H1 (cell line): ENCODE results near the gene ABHD16A.

Source experiments
- CTCF ChIP-seq, 3 experiments: IDR thresholded peaks; 1 replicate in 2 of 3; 2 replicates in 1 of 3; pipeline versions ENCODE4 v1.5.1 to v1.6.1; 2011; ENCODE audit warnings: low read length in 3 of 3, mild to moderate bottlenecking in 3 of 3, inconsistent platforms in 2 of 3, low read depth in 1 of 3, moderate library complexity in 1 of 3; ENCODE audit not compliant: insufficient read depth in 1 of 3; ENCODE audit errors: control extremely low read depth in 1 of 3
- JUN ChIP-seq: IDR thresholded peaks from 2 replicates; pipeline ENCODE4 v1.6.1; 2011; ENCODE audit warnings: low read depth, mild to moderate bottlenecking, improper control_type of control experiment, low read length
- POLR2AphosphoS5 ChIP-seq: IDR thresholded peaks from 2 replicates; pipeline ENCODE4 v1.6.1; 2011; ENCODE audit warnings: low read depth, low read length
- RFX5 ChIP-seq: IDR thresholded peaks from 2 replicates; pipeline ENCODE4 v1.6.1; 2011; ENCODE audit warnings: low read depth, low read length, improper control_type of control experiment, borderline replicate concordance
- YY1 ChIP-seq: IDR thresholded peaks from 2 replicates; pipeline ENCODE4 v1.6.1; 2011; ENCODE audit warnings: low read depth, mild to moderate bottlenecking, low read length

- TF ChIP-seq CTCF (IDR thresholded peaks at IDR 0.05; ENCODE audit: control extremely low read depth in 1 of 3, insufficient read depth in 1 of 3, low read depth in 1 of 3, low read length in 3 of 3): no peak
- no peak for TF ChIP-seq JUN
- no peak for TF ChIP-seq YY1
- TF ChIP-seq RFX5: no peak
- no peak for TF ChIP-seq POLR2AphosphoS5
Measured at GRCh38 chr6:31662124-31662723, 40.9 kb downstream of the ABHD16A start.
